ENCODE data around the gene CAMK2G.
"Not testable (repeated sequence)": the region's sequence is repeated elsewhere in the genome, so short reads cannot be mapped to it uniquely, and the experiment has no call there.

The CAMK2G gene

GRCh38 chr10:73890261-73890660 lies 15.9 kb upstream of the CAMK2G start:
- Histone ChIP-seq H3K36me3 (no peaks in the 10 kb centered on the region), H3K9me3 (no peaks in the 10 kb centered on the region), H3K27me3 (no peaks in the 10 kb centered on the region), H3K4me1 (peaks cover 10% of the 10 kb centered on the region), H3K4me3 (ENCODE audit: low read depth, low read length) (no peak overlapping the region)
- DNase-seq: no peak
- TF ChIP-seq CTCF (IDR thresholded peaks at IDR 0.05; ENCODE audit: low read depth, low read length): no peak

- not testable (repeated sequence) for H3K36me3 ChIP-seq; H3K4me3 ChIP-seq (ENCODE audit: low read depth, low read length); DNase-seq; H3K9me3 ChIP-seq; H3K27me3 ChIP-seq; H3K4me1 ChIP-seq
Observed at GRCh38 chr10:73889416-73889815, 15.1 kb upstream of the CAMK2G start.

- Histone ChIP-seq H3K36me3 (no peaks in the 10 kb centered on the region), H3K4me1 (peaks cover 10% of the 10 kb centered on the region), H3K27me3 (no peaks in the 10 kb centered on the region), H3K9me3 (no peaks in the 10 kb centered on the region), H3K4me3 (ENCODE audit: low read depth, low read length) (no peak overlapping the region)
- no peak for TF ChIP-seq CTCF (IDR thresholded peaks at IDR 0.05; ENCODE audit: low read depth, low read length)
- peak; percentile 46 for DNase-seq
Observed at GRCh38 chr10:73889014-73889413, 14.7 kb upstream of the CAMK2G start.

- no peak for TF ChIP-seq CTCF (IDR thresholded peaks at IDR 0.05; ENCODE audit: low read depth, low read length)
- Histone ChIP-seq H3K36me3 (no peaks in the 10 kb centered on the region), H3K4me1 (peaks cover 10% of the 10 kb centered on the region), H3K27me3 (no peaks in the 10 kb centered on the region), H3K4me3 (ENCODE audit: low read depth, low read length) (no peak overlapping the region), H3K9me3 (no peaks in the 10 kb centered on the region)
- DNase-seq: no peak
Observed at GRCh38 chr10:73888514-73888913, 14.2 kb upstream of the CAMK2G start.

GRCh38 chr10:73887294-73888039 lies 13.1 kb upstream of the CAMK2G start:
- Histone ChIP-seq H3K4me1 (peaks cover 10% of the 10 kb centered on the region), H3K4me3 (ENCODE audit: low read depth, low read length) (no peak overlapping the region)
- DNase-seq: peak; percentile 65

GRCh38 chr10:73886661-73887293 lies 12.4 kb upstream of the CAMK2G start:
- Histone ChIP-seq H3K9me3 (no peaks in the 10 kb centered on the region), H3K4me3 (ENCODE audit: low read depth, low read length) (no peak overlapping the region), H3K27me3 (no peaks in the 10 kb centered on the region), H3K4me1 (peaks cover 10% of the 10 kb centered on the region), H3K36me3 (no peaks in the 10 kb centered on the region)
- TF ChIP-seq CTCF (IDR thresholded peaks at IDR 0.05; ENCODE audit: low read depth, low read length): no peak
- no peak for DNase-seq

More at GRCh38 chr10:73887294-73888039, 13.1 kb upstream of the CAMK2G start:
- Histone ChIP-seq H3K36me3 (no peaks in the 10 kb centered on the region), H3K27me3 (no peaks in the 10 kb centered on the region), H3K9me3 (no peaks in the 10 kb centered on the region)
- no peak for TF ChIP-seq CTCF (IDR thresholded peaks at IDR 0.05; ENCODE audit: low read depth, low read length)

Measured in BE2C (cell line).